Measurements from ENCODE around the gene ACSF3.
"Not testable (repeated sequence)": the region's sequence is repeated elsewhere in the genome, so short reads cannot be mapped to it uniquely, and the experiment has no call there.

The ACSF3 gene

GRCh38 chr16:89161763-89162713, 68.4 kb downstream of the ACSF3 start:
- DNase-seq, result no peak

DNA sequence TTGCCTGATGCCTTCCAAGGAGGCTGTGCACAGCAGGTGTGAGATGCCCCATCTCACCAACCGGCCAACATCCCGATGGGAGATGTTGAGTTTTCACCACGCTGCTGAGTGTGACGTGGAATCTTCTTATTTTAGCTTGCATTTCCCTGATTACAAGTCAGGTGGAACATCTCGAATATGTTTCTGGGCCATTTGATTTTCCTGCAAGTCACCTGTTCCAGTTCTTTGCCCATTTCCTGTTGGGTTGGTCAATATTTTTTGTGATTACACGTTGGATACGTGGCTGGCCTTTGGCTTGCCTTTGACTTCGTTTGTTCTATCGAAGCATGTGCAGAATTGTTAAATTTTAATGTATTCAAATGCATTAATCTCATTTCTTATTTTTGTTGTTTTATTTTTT, 69.6 kb downstream of the ACSF3 start:
- no peak for DNase-seq

DNA sequence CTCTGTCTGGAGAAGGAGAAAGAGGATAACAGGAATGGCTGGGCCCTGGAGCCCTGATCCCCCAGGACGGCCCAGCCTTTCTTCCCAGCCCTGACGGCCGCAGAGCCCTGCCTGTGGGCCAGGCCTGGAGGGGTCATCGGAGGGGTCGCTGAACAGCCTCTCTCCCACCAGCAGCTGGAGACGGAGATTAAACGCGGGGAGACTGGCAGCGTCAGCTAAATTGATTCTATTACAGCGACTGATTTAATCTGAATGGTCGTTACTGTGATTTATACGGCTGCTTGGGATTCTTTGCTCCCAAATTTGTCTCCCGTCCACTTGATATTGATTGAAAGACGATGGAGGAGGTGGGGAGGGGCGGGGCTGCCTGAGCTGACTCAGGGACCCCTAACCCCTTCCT, 70.8 kb downstream of the ACSF3 start:
- DNase-seq, result no peak

DNA sequence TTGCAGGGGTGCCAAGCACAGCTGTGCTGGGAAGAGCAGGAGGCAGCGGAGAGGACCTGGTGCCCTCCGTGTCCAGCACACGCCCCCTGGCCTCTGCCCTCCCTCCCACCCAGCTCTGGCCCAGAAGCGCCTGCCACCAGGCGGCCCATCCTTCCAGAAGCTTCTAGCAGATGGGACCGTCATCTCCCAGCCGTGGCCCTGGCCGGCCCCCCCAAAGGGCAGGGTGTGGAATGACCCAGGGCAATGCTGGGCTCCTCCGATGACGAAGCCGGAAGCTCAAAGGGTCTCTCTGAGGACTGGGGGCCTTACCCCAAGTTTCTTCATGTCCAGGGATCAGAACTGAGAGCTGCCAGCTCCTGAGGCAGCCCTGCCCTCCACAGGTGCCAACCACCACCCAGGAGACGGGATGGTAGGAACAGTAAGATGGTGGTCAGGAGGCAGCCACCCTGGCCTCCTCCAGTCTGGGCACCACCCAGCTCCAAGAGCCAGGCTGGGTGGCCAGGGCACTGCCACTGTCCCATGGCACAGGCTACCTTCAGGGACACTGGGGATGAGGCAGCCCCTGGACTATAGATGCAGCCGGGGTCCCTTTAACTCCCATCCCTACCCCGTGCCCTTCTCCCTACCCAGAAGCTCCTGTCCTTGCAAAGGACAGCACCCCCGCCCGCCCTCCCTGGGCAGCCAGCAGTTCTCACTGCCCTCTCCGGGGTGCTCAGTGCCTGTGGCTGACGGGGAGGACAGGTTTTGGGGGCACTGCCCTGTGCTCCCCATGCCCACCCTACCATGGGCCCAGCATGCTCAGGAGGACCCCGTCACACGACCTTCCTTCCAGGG, 71.4 kb downstream of the ACSF3 start:
- DNase-seq, result no peak

GRCh38 chr16:89165681-89165979, 72.0 kb downstream of the ACSF3 start:
- not testable (repeated sequence) for DNase-seq

- no peak for DNase-seq
Observed at GRCh38 chr16:89166696-89167424, 73.2 kb downstream of the ACSF3 start.

GRCh38 chr16:89167425-89167941, 73.8 kb downstream of the ACSF3 start:
- peak; percentile 70 for DNase-seq

GRCh38 chr16:89168381-89169189, 74.9 kb downstream of the ACSF3 start:
- DNase-seq, result no peak

DNA sequence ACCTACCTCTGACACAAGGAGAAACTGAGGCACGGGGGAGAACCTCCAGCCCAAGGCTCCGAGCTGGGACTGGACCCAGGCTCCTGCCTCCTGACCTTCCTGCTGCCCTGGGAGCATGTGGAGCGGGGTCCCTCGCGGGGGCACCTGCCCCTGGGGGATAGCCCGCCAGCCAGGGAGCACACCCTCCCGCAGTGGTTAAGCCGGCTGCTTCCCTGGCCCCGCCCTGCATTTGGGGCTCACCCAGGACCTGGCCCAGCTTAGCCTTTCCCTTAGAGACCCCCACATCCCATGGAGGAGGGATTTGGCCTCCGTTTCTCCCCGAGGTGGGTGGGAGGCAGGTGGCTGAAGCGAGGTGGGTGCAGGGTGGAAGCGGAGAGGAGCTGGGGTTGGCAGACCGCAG, 76.1 kb downstream of the ACSF3 start:
- DNase-seq, result no peak

- DNase-seq, result no peak
Observed at GRCh38 chr16:89170346-89171215, 76.9 kb downstream of the ACSF3 start.

DNA sequence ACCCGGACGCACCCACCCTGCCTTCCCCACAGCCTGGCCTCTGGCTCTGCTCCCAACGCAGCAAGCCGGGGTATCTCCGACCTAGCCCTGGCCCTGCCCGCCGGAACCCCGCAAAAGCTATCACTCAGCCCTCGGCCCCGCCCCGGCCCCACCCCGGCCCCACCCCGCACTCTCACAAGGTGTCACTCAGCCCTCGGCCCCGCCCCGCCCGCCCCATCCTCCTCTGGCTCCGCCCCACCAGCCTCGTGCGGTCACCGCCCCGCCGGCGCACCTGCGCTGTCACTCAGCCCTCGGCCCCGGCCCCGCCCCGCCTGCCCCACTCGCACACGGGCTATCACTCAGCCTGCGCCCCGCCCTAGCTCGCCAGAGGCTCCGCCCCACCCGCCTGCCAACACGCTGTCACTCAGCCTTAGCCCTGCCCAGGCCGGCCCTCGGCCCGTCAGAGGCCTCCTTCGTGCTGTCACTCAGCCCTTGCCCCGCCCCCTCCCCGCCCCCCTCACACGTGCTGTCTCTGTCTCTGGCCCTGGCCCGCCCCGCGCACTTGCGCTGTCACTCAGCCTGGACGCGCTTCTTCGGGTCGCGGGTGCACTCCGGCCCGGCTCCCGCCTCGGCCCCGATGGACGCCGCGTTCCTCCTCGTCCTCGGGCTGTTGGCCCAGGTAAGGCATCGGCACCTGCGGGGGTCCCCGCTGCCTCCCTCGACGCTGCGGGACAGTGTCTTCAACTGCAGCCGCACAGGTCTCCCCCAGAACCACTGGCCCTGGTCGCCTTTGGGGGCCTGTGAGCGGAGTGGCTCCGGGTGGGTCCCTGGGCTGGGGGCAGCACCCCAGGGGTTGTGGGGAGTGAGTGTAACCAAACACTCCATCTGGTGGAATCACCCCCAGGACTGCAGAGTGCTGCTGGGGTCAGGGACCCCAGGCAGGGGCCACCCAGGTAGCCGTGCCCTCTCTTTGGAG, 77.8 kb downstream of the ACSF3 start, which contains the start of gene CDH15:
CDH15 (plus strand) TSS at position 533 of the 955 bp plus-strand sequence; CDS start at position 617, 84 bp downstream.
- peak; percentile 62 for DNase-seq

DNA sequence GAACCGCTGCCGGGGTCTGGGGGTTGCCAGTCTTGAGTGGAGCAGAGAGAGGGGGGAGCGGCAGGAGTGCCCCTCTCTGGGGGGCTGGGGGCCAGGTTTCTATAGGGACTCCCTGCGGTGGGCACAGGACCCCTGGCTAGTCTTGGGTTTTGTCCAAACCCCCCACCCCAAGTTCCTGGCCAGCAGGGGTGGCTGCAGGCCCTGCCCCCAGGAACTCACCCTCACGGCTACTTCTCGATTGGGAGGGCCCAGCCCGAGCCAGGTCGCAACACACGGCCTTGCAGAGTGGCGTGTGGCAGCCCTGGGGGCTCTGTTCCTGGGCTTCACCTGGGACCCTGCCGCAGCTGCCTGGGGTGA, 78.5 kb downstream of the ACSF3 start:
- DNase-seq, result no peak

DNA sequence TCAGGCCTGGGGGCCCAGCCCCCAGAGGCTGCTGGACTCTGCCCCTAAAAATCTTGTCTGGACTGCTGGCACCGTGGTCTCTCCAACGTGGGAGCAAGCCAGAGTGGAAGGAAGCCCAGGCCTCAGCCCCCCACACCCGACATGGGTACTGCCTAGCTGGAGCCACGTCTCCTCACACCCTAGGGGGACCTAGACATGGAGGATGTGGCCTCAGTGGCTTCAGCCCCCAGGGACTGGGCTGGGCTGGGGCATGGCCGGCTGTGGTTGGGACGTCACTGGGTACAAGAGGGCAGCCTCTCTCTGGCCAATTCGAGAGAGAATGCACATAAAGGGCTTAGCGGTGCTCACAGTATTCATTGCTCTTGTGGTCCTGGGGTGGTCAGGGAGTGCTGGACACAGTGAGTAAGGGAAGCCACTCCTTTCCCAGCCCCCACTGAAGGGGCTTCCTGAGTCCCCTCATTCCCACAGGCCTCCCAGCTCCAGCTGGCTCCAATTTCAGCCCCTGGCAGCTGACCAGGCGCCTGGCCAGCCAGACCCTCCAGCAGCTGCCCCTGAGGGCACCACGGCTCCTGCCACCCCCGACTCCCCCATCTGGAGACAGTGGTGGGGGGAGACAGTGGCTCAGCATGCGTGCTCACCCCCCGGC, 79.0 kb downstream of the ACSF3 start:
- DNase-seq, result peak; percentile 61

DNA sequence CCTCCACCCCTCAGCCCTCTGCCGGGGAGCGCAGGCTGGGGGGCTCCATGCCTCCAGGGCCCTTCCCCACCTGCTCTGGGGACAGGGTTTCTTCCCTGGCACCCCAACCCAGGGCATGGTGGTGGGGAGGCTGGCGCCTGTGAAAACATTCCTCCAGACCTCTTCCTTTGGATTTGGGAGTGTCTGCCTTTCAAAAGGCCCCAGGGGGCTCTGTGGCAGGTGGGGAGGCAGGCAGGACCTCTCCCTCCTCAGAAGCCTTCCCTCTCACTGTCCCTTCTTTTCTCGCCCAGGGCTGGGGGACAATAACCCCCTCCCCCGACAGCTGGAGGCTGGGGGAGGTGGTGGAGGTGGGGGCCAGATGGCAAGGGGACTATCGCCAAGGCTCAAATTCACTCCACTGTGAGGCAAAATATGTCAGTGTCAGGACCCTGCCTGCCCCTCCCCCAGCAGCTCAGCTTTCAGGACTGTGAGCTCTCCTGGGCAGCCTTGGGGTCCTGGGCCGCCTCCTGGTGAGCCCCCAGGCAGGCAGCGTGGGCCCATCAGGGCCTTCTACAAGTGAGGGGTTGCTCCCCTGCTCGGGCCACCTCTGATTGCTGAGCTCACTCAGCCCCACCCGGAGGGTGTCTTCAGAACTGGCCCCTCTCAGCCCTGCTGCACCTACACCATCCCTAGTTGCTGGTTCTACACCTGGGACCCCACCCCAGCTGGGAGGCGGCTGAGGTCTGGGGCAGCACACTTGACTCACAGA, 79.7 kb downstream of the ACSF3 start:
- peak; percentile 58 for DNase-seq

- no peak for DNase-seq
Observed at GRCh38 chr16:89174055-89174827, 80.6 kb downstream of the ACSF3 start.

GRCh38 chr16:89174877-89175276, 81.2 kb downstream of the ACSF3 start:
- no peak for DNase-seq
